Stimulated activated CD4-positive, alpha-beta T cell treated with anti-CD3 and anti-CD28 coated beads, Interleukin-2, amount 100 ng/mL, for 24 hours (primary cell): ENCODE results near the gene HIVEP2.

Source experiments
- DNase-seq, 2 donors: peaks; one replicate each; pipeline ENCODE4 v3.0.0-alpha.2; 2020

The HIVEP2 gene

GRCh38 chr6:142765306-142765705 is 179.7 kb downstream of the HIVEP2 start:
- DNase-seq, result no peak

GRCh38 chr6:142764311-142764710 is 180.7 kb downstream of the HIVEP2 start:
- no peak for DNase-seq

- DNase-seq, result no peak
Measured at GRCh38 chr6:142763205-142763604, 181.8 kb downstream of the HIVEP2 start.

- DNase-seq, result no peak
Measured at GRCh38 chr6:142761756-142762155, 183.2 kb downstream of the HIVEP2 start.

GRCh38 chr6:142760152-142760551 is 184.8 kb downstream of the HIVEP2 start:
- DNase-seq, result no peak

DNA sequence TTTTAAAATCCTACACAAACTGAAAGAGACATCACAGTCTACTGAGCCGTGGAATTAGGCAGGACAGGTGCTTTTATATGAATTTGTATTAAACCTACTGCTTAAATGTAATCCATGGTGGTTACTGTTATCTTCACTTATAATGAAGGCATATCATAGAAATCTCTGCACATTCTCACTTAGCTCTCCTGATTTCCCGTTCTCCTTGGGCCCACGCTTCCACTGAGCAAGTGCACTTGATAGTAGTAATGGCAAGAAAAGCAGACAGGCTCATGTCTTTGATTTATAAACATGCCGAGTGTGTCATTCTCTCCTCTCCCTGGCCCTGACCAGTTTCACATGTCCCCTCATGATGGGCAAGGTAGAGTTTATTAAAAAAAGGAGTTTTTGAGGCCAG is 186.3 kb downstream of the HIVEP2 start:
- DNase-seq, result no peak

- DNase-seq, result no peak
Measured at GRCh38 chr6:142757852-142758628, 186.9 kb downstream of the HIVEP2 start.

DNA sequence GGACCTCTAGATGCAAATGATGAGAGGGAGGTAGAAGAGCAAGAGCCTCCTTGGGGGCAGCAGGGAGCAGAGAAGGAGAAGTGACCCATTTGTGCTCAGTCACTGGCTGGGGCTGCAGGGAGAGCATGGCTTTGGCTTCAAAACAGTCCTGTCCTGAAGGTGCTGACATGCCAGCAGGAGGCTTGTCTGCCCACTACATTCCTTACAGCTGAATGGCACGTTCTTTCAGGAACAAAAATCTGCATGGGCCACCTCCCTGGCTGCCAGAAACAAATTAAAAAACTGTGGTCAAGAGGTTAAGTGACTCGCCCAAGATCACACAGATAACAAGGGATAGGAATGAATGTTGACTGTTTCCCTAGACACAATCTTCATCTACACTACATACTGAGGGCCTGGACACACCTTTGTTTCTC is 188.8 kb downstream of the HIVEP2 start:
- no peak for DNase-seq

GRCh38 chr6:142753196-142753595 is 191.8 kb downstream of the HIVEP2 start:
- no peak for DNase-seq

DNA sequence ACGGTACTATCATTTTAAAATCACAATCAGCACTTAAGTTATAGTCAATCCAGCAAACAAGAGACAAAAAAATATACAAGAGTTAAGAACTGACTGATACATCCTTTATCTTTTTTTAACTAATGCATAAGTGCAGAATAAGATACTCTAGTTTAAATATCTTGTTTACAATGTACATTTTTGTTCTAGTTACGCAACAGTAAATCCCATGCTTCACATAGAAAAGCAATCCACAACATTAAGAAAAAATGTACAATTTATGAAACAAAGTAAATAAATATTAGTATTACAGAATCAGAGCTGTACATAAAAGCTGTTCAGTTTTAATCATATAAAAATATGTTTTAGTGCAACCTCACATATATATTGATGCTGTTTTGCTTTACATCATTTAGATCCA is 192.6 kb downstream of the HIVEP2 start:
- DNase-seq, result no peak

DNA sequence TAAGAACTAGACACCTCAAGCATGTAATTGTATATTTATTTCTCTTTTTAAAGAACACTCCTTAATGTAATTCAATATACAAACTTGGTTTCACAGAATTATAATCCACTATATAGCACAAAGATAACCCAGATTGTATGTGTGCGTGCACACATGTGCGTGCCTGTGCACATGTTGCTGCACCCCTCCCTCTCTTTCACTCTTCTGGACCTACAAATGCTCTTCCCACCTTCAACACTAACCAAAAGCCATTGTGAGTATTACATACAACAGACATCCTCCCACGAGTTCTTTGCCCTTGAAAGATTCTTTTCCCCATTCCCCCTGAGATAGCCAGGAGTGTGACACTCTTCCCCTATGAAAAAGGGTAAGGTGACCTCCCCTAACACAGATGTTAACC is 193.5 kb downstream of the HIVEP2 start:
- DNase-seq, result no peak

DNA sequence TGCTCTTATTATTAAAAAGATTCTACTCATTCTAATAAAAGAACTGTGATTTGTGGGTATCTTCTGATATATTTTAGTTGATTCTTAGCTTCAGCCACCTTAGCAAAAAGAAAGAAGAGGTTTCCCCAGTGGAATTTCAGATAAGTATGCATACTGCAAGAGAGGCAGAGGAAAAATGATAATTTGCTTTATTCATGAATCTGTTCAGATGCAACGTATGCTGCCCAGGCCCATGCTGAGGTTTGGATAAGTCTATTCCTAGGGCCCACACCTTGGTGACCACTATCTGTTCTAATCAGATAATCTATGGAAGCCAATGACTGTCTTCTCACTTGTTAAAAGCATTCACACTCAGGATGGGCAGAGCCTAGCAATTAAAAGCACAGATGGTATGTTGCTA is 194.0 kb downstream of the HIVEP2 start:
- DNase-seq, result no peak

GRCh38 chr6:142749556-142749955 is 195.4 kb downstream of the HIVEP2 start:
- no peak for DNase-seq

DNA sequence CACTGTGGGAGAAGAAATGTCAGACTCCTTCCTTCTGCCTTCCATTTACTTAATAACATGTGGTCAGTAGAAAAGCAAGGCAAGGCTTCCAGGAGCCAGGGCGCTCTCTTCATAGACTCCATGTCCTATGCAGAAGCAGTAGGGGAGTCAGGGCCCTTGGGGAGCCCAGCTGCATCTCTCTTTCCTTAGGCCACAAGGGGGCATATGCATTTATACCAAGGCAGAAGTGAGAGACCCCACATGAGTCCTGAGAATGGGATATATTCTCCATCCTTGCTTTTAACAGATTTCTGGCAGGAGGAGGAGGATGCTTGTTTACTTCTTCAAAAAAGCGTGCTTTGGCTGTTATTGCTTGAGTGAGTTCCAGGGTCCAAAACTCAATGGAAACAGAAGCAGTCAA is 198.5 kb downstream of the HIVEP2 start:
- peak in 1 of 2 donors; percentile 27 for DNase-seq

DNA sequence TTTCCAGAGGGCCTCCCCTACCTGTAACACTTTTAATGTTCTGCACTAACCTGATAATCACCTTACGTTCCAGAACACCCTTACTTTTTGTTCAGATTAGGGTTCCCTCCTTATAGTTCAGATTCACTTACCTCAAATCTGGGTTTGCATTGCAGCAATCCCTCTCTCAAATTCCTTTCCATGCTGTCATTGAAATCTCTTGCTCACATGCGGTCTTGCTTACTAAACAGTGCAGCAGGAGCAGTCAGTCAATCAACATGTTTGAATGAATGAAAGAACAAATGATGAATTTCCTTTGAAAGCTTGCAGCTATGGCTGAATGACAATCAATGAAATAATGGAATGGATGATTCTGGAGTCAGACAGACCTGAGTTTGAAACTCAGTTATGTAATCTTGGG is 200.1 kb downstream of the HIVEP2 start:
- no peak for DNase-seq

GRCh38 chr6:142740449-142740848 is 204.5 kb downstream of the HIVEP2 start:
- DNase-seq, result no peak

DNA sequence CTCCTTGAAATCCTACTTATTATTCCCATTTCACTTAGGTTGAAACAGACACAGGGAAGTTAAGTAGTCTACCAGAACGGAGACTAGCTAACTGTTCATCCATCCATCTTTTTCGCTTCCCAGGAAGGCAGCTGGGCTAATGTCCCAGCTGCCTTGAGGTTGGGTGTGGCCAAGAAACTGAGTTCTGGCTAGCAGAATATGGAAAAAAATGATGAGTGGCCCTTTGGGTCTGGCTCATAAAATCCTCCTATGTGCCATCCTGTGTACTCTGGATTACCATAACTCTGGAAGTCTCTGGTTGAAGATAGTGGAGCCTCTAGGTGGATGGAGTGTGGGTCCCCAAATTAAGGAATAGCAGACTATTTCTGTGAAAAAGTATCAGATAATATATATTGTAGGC is 206.2 kb downstream of the HIVEP2 start:
- no peak for DNase-seq

GRCh38 chr6:142738035-142738396 is 207.0 kb downstream of the HIVEP2 start:
- DNase-seq, result no peak

DNA sequence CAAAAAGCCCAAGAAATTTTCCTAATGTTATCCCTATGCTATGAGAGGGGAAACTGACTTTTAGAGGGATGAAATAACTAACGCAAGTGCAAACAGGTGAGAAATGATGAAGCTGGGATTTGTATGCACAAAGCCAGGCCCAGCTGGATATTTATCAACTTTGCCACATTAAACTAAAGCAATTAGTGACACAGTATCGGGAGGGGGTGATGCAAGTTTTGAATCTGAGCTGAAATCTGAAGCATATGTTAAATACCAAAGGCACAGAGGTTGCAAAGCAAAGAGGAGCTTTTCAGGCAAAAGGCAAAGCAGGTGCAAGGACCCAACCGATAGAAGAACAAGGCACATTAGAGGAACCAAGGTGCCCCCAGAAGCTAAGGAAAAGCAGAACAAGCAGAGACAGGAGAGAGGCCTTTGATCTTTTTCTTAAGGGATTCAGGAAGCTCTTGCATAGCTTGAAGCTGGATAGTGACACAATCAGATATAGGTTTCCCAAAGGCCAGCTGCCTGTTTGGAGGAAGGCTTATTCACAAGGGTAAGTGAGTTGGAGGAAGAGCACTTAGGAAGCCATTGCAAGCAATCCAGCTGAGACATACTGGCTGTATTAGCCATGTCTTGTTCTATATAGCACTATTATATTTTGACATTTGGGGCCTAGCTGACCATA is 207.5 kb downstream of the HIVEP2 start:
- DNase-seq, result no peak

DNA sequence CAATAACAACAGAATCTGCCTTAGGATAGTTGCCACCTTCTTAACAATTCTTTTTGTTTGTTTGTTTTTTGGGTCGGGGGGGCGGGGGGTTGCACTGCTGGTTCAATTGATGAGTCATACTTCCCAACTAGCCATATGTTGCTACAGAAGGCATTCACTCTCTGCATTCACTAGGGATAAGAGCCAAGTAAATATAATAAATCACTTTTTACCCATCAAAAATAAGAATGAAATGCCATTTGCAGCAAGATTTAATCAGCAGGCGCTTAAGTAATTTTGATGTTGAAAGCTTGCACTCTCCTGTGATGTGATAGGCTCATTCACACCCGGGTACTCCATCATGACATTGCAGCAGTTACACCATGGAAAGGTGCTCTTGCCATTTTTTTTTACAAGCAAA is 209.8 kb downstream of the HIVEP2 start:
- no peak for DNase-seq

GRCh38 chr6:142732790-142733189 is 212.2 kb downstream of the HIVEP2 start:
- DNase-seq, result no peak

GRCh38 chr6:142731611-142732010 is 213.4 kb downstream of the HIVEP2 start:
- no peak for DNase-seq

- no peak for DNase-seq
Measured at GRCh38 chr6:142729618-142730017, 215.4 kb downstream of the HIVEP2 start.

GRCh38 chr6:142728910-142729481 is 216.0 kb downstream of the HIVEP2 start:
- no peak for DNase-seq
